ENCODE data around the gene PIRT. TPM values are rescaled to one million over a fixed set of nuclear protein-coding genes. Genes with fewer than 3 reads are reported as not detected.

PIRT gene
- total and polyA plus RNA-seq, 2 donors (not counting 1 experiment from before 2014, with no cell fraction given), result not detected

GRCh38 chr17:10779609-10780008 is 58.3 kb downstream of the PIRT start:
- H3K9me3 ChIP-seq (ENCODE audit: control insufficient read depth, insufficient read depth, low read depth, low read length), result no peaks in the 10 kb centered on the region
- TF ChIP-seq EZH2 (IDR thresholded peaks at IDR 0.05; ENCODE audit: low read length, missing control alignments) (no peak), CTCF (conservative IDR thresholded peaks at IDR 0.05 in 1 of 2, IDR thresholded peaks at IDR 0.05 in 1 of 2; ENCODE audit: low read depth in 1 of 2, low read length in 2 of 2) (no peak)
- no peaks in the 10 kb centered on the region for H3K36me3 ChIP-seq (ENCODE audit: control insufficient read depth, insufficient read depth, low read length)
- no peaks in the 10 kb centered on the region for H3K27me3 ChIP-seq (ENCODE audit: control insufficient read depth, insufficient read depth, low read length)
- no peak overlapping the region for H3K9ac ChIP-seq (ENCODE audit: insufficient read depth, low read length)
- H3K4me1 ChIP-seq (ENCODE audit: control insufficient read depth, extremely low read depth, insufficient read depth, low read length), result no peaks in the 10 kb centered on the region
- no peak overlapping the region for H3K27ac ChIP-seq (ENCODE audit: insufficient read depth, low read length)
- no peak overlapping the region for H3K4me2 ChIP-seq (ENCODE audit: extremely low read depth, insufficient read depth, low read length)
- H3K4me3 ChIP-seq (replicated peaks in 1 of 4; ENCODE audit: control extremely low read depth in 1 of 4, insufficient read depth in 1 of 4, low read depth in 3 of 4, low read length in 4 of 4), result no peak overlapping the region
- no peaks in the 10 kb centered on the region for H4K20me1 ChIP-seq (ENCODE audit: control insufficient read depth, extremely low read depth, insufficient read depth, low read length)
- no peak overlapping the region for H2AFZ ChIP-seq (ENCODE audit: low read length)
- no peaks in the 10 kb centered on the region for H3K79me2 ChIP-seq (ENCODE audit: control insufficient read depth, insufficient read depth, low read length)
- DNase-seq (ENCODE audit: low read depth in 2 of 2), result no peak

- Histone ChIP-seq H3K4me3 (replicated peaks in 1 of 4; ENCODE audit: control extremely low read depth in 1 of 4, insufficient read depth in 1 of 4, low read depth in 3 of 4, low read length in 4 of 4) (no peak overlapping the region), H3K4me2 (ENCODE audit: extremely low read depth, insufficient read depth, low read length) (no peak overlapping the region), H3K27ac (ENCODE audit: insufficient read depth, low read length) (no peak overlapping the region), H3K27me3 (ENCODE audit: control insufficient read depth, insufficient read depth, low read length) (no peaks in the 10 kb centered on the region), H3K9ac (ENCODE audit: insufficient read depth, low read length) (no peak overlapping the region), H4K20me1 (ENCODE audit: control insufficient read depth, extremely low read depth, insufficient read depth, low read length) (no peaks in the 10 kb centered on the region), H3K9me3 (ENCODE audit: control insufficient read depth, insufficient read depth, low read depth, low read length) (no peaks in the 10 kb centered on the region), H3K36me3 (ENCODE audit: control insufficient read depth, insufficient read depth, low read length) (no peaks in the 10 kb centered on the region), H2AFZ (ENCODE audit: low read length) (no peak overlapping the region), H3K4me1 (ENCODE audit: control insufficient read depth, extremely low read depth, insufficient read depth, low read length) (no peaks in the 10 kb centered on the region), H3K79me2 (ENCODE audit: control insufficient read depth, insufficient read depth, low read length) (no peaks in the 10 kb centered on the region)
- no peak for DNase-seq (ENCODE audit: low read depth in 2 of 2)
- TF ChIP-seq CTCF (conservative IDR thresholded peaks at IDR 0.05 in 1 of 2, IDR thresholded peaks at IDR 0.05 in 1 of 2; ENCODE audit: low read depth in 1 of 2, low read length in 2 of 2), result no peak
- TF ChIP-seq EZH2 (IDR thresholded peaks at IDR 0.05; ENCODE audit: low read length, missing control alignments), result no peak
These were observed 60.0 kb downstream of the PIRT start for GRCh38 chr17:10777890-10778289.

- no peak for TF ChIP-seq EZH2 (IDR thresholded peaks at IDR 0.05; ENCODE audit: low read length, missing control alignments)
- no peak for TF ChIP-seq CTCF (conservative IDR thresholded peaks at IDR 0.05 in 1 of 2, IDR thresholded peaks at IDR 0.05 in 1 of 2; ENCODE audit: low read depth in 1 of 2, low read length in 2 of 2)
- Histone ChIP-seq H3K36me3 (ENCODE audit: control insufficient read depth, insufficient read depth, low read length) (no peaks in the 10 kb centered on the region), H3K27me3 (ENCODE audit: control insufficient read depth, insufficient read depth, low read length) (no peaks in the 10 kb centered on the region), H3K4me1 (ENCODE audit: control insufficient read depth, extremely low read depth, insufficient read depth, low read length) (no peaks in the 10 kb centered on the region), H4K20me1 (ENCODE audit: control insufficient read depth, extremely low read depth, insufficient read depth, low read length) (no peaks in the 10 kb centered on the region), H2AFZ (ENCODE audit: low read length) (no peak overlapping the region), H3K4me3 (replicated peaks in 1 of 4; ENCODE audit: control extremely low read depth in 1 of 4, insufficient read depth in 1 of 4, low read depth in 3 of 4, low read length in 4 of 4) (no peak overlapping the region), H3K9me3 (ENCODE audit: control insufficient read depth, insufficient read depth, low read depth, low read length) (no peaks in the 10 kb centered on the region), H3K79me2 (ENCODE audit: control insufficient read depth, insufficient read depth, low read length) (no peaks in the 10 kb centered on the region), H3K27ac (ENCODE audit: insufficient read depth, low read length) (no peak overlapping the region), H3K9ac (ENCODE audit: insufficient read depth, low read length) (no peak overlapping the region), H3K4me2 (ENCODE audit: extremely low read depth, insufficient read depth, low read length) (no peak overlapping the region)
- DNase-seq (ENCODE audit: low read depth in 2 of 2), result no peak
These were observed 60.6 kb downstream of the PIRT start for GRCh38 chr17:10777131-10777807.

Measured in fibroblast of lung (primary cell).